ENCODE results near the gene CADPS.

DNA sequence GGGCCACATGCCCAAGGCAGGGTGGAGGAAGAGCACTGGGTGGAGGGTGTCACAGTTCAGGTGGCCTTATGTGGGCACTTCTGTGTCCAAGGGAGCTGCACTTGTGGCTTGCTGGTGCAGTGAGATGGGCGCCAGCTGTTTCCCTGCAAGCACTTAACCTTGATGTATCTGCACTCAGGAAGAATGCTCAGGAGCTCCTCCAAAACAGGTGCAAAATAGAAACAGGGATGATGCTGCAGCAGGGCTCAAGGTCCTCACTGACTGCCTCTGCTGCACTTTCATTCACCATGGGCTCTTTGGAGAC is 151.3 kb downstream of the CADPS start:
- TF ChIP-seq, protein P1, sequence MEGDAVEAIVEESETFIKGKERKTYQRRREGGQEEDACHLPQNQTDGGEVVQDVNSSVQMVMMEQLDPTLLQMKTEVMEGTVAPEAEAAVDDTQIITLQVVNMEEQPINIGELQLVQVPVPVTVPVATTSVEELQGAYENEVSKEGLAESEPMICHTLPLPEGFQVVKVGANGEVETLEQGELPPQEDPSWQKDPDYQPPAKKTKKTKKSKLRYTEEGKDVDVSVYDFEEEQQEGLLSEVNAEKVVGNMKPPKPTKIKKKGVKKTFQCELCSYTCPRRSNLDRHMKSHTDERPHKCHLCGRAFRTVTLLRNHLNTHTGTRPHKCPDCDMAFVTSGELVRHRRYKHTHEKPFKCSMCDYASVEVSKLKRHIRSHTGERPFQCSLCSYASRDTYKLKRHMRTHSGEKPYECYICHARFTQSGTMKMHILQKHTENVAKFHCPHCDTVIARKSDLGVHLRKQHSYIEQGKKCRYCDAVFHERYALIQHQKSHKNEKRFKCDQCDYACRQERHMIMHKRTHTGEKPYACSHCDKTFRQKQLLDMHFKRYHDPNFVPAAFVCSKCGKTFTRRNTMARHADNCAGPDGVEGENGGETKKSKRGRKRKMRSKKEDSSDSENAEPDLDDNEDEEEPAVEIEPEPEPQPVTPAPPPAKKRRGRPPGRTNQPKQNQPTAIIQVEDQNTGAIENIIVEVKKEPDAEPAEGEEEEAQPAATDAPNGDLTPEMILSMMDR (optimal IDR thresholded peaks at IDR 0.05 in 1 of 3, IDR thresholded peaks at IDR 0.05 in 1 of 3, conservative IDR thresholded peaks at IDR 0.05 in 1 of 3; ENCODE audit: extremely low read depth in 1 of 3, insufficient read depth in 2 of 3, low read length in 3 of 3) = no peak
- TF ChIP-seq EZH2 (IDR thresholded peaks at IDR 0.05; ENCODE audit: low read length) = no peak
